Left hindlimb (tissue), 1 donor: ENCODE data around the gene ALPK3.
"Not testable (repeated sequence)": the region's sequence is repeated elsewhere in the genome, so short reads cannot be mapped to it uniquely, and the experiment has no call there.

Experiments used
- DNase-seq: peaks from one replicate; pipeline ENCODE4 v3.0.0-alpha.2; 2018

ALPK3 gene

DNA sequence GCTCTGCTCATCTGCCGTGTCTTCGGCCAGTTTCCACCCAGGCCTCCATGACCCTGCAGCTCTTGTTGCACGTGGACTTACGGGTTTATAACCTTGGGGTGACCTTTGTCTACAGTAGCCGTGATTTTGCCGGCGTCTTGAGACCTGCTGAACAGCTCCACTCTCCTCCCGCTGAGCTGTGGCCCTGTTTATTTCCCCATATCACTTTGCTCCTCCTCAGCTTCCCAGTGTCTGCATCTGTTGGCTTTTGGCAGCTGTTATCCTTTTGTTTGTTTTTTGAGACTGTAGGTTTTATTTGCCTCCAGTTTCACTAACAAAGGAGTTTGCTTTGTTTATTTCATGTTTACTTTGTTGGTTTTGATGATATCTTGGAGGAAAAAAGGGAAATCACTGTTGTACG is 38.0 kb downstream of the ALPK3 start:
- no peak for DNase-seq

DNA sequence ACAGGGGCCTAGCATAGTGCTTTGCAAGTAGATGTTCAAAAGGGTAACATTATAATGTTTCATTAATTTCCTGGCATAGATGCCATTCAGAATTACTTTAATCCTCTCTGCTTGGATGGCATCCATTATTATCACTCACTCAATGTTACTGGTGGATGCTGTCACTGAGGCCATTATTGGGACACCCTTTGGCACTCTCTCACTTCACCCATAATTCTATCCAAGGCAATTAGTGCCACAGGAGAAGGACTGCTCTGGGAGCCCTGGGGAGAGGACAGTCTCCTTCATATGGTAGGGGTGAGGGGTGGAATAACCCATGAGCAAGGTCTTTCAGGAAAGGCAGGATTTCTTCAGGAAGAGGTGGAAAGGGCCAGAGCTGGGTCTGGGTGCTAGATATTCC is 38.6 kb downstream of the ALPK3 start:
- no peak for DNase-seq

DNA sequence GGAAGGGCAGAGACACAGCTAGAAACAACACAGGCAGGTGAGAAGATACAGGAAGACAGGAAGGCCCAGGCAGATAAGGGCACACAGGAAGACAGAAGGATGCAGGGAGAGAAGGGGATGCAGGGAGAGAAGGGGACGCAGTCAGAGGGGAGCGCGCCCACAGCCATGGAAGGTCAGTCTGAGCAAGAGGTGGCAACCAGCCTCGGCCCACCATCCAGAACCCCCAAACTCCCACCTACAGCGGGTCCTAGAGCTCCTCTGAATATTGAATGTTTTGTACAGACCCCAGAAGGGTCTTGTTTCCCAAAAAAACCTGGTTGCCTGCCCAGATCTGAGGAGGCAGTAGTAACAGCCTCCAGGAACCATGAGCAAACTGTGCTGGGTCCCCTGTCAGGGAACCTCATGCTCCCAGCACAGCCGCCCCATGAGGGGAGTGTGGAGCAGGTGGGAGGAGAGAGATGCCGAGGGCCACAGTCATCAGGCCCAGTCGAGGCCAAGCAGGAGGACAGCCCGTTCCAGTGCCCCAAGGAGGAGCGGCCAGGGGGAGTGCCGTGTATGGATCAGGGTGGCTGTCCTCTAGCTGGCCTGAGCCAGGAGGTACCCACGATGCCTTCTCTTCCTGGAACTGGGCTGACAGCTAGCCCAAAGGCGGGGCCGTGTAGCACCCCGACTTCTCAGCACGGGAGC is 39.7 kb downstream of the ALPK3 start:
- DNase-seq = no peak

DNA sequence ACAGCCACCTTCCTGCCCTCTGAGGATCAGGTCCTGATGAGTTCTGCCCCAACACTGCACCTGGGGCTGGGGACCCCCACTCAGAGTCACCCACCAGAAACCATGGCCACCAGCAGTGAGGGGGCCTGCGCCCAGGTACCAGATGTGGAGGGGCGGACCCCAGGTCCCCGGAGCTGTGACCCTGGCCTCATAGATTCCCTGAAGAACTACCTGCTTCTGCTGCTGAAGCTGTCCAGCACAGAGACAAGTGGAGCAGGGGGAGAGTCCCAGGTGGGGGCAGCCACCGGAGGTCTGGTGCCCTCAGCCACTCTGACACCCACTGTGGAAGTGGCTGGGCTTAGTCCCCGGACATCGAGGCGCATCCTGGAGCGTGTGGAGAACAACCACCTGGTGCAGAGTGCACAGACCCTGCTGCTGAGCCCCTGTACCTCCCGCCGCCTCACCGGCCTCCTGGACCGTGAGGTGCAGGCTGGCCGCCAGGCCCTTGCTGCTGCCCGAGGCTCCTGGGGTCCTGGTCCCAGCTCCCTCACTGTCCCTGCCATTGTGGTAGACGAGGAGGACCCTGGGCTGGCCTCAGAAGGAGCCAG is 40.4 kb downstream of the ALPK3 start:
- DNase-seq = no peak

DNA sequence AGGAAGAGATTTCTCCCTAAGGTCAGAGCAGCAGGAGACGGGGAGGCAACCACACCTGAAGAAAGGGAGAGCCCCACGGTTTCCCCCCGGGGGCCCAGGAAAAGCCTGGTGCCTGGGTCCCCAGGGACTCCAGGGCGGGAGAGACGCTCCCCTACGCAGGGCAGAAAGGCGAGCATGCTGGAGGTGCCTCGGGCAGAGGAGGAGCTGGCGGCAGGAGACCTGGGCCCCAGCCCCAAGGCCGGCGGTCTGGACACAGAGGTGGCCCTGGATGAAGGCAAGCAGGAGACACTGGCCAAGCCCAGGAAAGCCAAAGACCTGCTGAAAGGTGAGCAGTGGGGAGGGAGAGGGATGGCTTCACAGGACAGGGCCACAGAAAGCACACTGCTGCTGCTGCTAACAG is 41.1 kb downstream of the ALPK3 start:
- DNase-seq = no peak

DNA sequence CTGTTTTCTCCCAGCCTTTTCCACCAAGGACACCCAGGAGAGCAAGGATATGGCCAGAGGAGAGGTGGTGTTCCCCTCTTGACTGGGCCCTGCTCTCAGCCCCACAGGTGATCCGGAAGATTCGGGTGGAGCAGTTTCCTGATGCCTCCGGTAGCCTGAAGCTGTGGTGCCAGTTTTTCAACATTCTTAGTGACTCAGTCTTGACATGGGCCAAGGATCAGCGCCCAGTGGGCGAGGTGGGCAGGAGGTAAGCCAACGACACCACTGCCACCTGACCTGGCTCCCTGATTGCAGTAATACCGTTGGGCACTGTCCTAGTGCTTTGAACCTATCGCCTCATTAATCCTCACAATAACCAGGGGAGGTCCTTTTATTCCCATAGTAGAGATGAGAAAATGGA is 42.0 kb downstream of the ALPK3 start:
- no peak for DNase-seq

DNA sequence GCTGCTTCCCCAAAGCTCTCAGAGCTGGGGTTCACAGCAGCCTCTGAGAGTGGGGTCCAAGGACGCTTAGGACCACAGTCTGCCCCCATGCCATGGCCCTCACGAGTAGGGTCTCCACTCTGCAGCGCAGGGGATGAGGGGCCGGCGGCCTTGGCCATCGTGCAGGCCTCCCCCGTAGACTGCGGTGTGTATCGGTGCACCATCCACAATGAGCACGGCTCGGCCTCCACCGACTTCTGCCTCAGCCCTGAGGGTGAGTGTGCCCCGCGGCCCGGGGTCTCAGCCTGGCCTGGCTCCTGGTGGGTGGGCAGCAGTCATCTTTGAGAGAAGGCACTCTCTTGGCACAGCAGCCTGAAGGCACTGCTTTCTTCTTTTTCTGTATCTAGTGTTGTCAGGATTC is 42.5 kb downstream of the ALPK3 start:
- no peak for DNase-seq

DNA sequence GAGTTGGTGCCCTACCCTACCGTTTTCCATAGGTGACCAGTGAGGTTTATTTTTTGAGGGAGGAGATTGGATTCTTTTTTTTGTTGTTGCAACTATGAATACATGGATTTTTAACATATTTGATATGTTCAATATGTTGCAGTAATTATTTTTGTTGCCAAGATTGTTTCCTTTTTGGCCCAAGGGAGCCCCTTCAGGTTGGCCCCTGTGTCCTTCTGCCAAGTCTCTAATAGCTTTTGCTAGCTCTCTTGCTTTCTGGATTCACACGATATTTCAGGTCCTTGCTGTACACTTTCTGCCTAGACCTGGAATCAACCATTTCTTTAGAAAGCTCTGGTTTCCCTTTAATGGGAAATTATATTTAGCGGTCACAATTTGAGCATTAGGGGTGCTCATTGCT is 44.6 kb downstream of the ALPK3 start:
- no peak for DNase-seq

DNA sequence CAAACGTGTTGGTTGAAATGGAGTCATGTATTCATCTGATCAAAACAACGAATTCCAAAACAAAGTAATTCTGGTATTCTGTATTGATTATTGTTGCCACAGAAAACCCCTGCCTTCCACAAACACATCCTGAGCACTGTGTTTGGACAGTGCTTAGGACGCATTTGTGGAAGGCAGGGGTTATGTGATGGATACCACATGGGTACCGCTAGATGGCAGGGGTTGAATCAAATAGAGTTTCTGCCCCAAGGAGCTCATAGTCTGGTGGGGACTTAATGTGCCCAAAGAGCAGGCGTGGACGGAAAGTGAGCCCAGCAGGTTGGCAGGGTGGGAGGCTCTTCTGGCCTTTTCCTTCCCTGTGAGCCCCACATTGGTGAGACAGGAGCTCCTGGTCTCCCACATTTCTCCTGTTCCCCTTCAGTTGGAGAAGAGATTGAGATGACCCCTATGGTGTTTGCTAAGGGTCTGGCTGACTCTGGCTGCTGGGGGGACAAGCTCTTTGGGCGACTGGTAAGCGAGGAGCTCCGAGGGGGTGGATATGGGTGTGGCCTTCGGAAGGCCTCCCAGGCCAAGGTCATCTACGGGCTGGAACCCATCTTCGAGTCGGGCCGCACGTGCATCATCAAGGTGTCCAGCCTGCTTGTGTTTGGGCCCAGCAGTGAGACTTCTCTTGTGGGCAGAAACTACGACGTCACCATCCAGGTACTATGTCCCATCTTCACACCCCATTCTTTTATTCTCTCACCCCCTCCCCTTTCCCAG is 45.2 kb downstream of the ALPK3 start:
- no peak for DNase-seq

DNA sequence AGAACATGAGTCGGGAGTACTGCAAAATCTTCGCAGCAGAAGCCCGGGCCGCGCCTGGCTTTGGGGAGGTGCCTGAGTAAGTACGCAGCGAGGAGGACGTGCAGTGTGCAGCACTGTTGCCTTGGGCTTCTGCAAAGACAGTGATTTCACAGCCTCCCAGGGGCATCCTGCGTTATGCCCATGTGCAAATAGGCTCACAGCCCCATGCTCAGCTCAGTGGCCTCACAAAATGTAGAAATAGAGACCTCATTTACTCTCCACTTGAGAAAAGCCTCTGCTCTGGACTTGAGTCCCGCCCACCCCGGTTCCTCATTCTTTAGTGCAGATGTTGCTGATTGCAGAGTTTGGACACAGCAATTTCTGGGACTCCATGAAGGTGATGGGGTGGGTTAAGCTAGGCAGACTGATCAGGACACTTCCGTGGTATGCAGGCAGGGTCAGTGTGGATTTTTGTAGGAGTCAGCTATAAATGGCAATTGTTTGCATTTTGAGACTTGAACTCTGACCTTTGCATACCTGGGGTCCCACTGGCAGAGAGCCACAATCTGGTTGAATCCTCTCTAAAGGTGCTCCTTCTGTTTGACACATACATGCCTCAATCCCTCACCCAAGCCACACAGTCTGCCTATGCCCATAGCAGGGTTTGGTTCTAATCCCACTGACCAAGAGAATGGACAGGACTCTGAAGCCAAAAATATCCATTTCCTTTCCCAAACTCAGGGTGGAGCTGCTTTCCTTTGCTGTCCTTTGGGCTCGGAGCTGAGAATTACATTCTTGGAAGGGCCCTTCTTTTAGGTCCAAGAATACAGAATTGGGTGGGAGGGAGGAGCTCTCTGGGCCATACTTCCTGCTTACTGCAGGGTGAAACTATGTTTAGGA is 46.6 kb downstream of the ALPK3 start:
- DNase-seq = no peak

DNA sequence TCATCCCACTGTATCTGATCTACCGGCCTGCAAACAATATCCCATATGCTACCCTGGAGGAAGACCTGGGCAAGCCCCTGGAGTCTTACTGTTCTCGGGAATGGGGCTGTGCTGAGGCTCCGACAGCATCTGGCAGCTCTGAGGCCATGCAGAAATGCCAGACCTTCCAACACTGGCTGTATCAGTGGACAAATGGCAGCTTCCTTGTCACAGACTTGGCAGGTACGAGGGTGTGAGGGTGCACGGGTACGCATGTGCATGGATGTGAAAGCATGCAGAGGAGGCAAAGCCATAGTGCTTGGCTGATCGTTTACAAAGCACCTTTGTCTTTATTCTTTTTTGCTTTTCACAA is 47.3 kb downstream of the ALPK3 start:
- no peak for DNase-seq

DNA sequence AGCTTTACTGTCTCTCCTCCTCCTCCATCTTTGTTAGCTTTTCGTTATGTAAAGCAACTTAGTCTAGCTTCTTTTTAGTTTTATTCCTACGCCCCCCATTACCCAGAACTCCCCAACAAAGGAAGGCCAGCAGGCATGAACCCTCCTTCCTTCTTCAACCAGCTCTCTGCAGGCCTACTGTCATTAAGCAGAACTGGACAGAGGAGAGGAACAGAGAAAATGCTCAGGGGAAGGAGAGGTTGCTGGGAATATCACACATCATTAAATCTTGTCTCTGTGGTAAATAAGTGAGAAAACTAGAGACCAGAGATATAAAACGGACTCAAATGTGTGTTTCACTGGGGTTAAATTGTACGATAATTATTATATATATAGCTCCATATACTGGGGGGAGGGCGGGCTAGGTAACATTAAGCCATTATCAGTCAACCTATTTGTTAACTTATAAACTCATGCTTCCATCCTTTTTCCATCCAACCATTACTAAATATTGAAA is 48.0 kb downstream of the ALPK3 start:
- no peak for DNase-seq

DNA sequence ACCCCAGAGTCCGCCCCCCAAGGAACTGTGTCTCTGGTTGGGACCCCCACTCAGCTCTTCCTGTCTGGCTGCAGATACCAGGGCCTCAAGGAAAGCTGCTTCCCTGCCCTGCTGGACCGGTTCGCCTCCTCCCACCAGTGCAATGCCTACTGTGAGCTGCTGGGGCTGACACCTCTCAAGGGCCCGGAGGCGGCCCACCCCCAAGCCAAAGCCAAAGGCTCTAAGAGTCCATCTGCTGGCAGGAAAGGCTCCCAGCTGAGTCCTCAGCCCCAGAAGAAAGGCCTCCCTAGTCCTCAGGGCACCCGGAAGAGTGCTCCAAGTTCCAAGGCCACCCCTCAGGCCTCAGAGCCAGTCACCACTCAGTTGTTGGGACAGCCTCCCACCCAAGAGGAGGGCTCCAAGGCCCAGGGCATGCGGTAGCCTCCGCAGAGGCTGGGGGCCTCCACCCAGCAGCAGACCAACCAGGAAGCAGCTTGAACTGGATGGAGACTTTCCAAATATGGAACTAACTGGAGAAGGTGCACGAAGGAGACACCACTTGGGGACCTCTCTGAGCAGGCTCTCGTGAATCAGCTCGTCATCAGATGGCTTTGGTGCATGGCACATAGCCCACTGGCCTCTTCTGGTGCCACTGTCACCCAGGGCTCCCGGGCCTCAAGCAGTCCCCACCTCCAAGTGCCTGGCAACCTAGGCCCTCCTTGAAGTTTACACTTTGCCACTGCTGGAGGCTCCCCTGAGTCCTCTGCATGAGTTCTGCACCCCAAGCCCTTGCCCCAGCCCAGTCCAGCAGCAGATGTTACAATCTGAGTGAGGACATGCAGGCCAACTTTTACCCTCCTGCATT is 51.1 kb downstream of the ALPK3 start:
- no peak for DNase-seq

DNA sequence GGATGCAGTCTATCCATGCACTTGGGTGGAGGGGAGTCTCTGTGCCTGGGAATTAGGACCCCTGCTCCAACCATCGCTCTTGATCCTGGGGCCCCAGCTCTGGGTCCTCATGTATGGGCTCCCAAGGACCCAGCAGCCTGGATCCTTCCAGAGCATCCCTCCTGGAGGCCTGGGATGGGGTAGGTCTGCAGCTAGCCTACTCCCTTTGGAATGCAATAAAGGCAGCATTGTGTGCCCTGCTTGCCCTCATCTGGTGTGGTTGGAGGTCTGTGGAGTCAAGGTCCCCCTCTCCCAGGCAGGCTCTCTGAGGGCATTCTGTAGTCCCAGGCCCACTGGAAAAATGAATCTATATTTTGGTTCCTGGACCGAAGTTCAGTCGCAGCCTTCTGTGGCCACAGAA is 52.4 kb downstream of the ALPK3 start:
- no peak for DNase-seq

DNA sequence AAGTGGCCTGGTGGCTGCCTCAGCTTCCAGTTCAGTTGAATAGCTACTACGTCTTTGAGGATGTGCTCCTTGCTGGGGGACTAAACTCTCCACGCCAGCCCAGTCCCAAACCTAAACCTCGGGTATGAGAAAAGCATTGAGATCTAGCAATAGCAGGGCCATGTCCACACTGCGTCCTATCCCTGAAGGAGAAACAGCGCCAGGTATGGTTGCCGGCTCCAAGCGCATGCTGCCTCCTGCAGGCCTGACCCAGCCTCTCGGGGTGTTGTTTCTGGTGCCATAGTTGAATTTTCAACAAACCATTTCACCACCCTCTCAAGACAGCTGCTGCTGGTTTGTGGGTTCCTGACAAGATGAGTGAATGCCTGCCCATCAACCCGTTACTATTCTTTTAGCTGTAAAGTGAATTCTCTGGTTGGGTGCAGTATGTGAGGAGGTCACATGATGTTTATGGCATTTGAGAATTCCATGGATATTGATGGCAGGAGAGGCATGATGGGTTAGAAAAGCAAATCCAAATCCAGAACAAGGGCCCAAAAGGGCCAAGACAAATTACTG is 54.4 kb downstream of the ALPK3 start:
- no peak for DNase-seq

DNA sequence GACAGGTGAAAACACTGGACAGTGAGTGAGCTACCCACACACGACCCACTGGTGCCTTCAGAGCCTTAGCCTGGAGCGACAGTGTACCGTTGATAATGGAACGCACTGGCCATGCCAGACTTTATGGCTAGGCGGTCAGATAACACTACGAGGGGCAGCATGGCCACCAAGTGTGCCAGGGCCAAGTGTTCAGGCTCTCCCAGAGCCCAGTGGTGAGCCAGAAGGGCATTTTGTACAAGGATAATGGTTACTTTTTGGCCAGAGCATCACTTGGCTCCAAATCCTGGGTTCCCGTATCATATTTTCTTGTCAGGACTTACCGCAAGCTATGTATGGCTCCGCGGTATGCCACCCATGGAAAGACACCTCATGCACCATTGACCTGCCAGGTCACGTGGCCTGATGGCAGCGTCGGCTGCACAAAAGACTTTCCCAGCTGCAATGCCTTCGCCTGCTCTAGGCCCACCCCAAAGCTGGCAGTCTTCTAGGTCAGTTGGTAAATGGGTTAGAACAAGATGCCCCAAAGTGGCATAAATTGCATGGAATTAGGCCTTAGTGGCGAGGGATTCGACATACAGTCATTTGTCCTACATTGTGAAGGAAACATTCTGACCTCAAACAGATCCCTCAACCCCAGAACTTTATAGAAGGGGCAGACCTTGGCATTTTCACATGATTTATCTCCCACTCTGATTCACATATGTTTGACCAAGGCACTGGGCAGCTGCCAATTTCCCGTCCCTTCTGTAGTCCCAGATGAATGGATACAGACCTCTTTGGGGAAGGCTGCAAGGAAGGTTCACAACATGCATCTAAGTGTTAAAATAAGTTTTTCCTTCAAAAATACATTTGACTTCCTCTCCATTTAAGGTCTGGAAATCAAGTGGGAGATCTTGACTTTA is 55.1 kb downstream of the ALPK3 start:
- DNase-seq = no peak

DNA sequence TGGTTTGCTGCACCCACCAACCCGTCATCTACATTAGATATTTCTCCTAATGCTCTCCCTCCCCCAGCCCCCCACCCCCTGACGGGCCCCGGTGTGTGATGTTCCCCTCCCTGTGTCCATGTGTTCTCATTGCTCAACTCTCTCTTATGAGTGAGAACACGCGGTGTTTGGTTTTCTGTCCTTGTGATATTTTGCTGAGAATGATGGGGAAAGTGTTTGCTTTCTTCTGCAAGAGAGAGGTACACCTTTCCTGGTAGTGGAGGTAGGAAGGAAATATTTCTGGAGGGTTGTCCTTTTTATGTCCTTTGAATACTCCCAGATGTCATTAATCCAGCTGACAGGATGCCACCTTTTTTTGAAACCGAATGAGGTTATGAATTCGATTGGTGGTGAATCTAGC is 56.8 kb downstream of the ALPK3 start:
- no peak for DNase-seq

DNA sequence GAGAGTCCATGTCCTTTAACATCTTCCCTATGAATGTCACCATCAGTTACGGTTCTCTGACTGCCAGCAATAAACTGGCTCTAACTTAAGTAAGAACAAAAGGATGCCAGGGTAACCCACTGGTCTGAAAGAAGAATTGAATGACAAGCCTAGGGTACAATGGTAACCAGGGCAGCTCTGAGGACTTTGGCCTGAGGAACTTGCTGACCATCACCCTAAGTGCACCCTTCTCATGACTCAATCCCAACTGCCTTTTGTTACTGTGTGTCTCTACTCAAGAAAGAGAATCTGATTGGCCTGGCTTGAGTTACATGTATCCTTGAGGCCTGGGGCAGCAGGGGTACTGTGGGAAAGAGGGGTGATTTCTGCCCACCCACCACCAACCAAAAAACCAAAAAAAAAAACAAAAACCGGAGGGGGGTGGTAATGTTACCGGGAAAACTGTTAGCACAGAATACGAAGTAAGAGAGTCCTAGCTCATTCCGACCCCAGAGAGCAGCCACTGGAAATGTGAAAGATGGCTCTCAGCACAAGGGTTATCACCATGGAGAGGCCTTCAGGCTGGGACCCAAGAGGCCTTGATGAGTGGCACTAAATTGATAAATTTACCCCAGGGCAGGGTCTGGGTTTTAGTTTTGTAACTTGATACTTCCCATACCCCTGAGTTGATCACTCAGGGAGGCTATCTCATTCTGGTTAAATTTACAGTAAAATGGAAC is 58.0 kb downstream of the ALPK3 start:
- DNase-seq = no peak

DNA sequence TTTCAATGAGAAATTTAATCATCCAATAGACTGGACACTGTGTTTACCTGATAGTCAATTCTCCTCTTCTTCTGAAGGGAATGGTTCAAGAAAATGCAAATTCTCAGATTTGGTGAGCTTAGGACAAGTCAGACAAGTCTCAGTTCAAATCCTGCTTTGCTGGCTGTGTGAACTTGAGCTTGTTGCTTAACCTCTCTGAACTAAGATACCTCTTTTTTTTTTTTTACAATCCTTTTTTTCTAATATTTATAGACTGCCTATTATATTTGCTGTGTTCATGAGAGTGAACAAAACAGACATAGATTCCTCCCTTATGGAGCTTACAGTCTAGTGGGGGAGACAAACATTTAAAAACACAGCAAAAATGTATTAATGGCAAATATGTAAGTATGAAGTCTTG is 59.1 kb downstream of the ALPK3 start:
- no peak for DNase-seq

DNA sequence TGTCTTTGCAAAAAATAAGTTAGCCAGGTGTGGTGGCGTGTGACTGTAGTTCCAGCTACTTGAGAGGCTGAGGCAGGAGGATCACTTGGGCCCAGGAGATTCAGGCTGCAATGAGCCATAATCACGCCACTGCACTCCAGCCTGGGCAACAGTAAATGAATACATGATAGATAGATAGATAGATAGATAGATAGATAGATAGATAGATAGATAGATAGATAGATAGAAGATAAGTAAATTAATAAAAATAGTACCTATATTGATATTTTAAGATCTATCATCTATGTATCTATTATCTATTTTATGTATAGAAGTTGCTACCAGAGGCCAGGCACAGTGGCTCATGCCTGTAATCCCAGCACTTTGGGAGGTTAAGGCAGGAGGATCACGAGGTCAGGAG is 60.5 kb downstream of the ALPK3 start:
- not testable (repeated sequence) for DNase-seq
